ENCODE results near the gene NUP42.

NUP42 gene, protein sequence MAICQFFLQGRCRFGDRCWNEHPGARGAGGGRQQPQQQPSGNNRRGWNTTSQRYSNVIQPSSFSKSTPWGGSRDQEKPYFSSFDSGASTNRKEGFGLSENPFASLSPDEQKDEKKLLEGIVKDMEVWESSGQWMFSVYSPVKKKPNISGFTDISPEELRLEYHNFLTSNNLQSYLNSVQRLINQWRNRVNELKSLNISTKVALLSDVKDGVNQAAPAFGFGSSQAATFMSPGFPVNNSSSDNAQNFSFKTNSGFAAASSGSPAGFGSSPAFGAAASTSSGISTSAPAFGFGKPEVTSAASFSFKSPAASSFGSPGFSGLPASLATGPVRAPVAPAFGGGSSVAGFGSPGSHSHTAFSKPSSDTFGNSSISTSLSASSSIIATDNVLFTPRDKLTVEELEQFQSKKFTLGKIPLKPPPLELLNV
- long read RNA-seq, transcript NUPL2-207 (7 exons, 2,010 nt), result minor isoform, 6 of 270 reads
- long read RNA-seq, transcript NUPL2-201 (7 exons, 1,795 nt), result major isoform, 187 of 270 reads
- long read RNA-seq, transcript NUPL2-203 (8 exons, 1,329 nt), result minor isoform, 7 of 270 reads
- long read RNA-seq, partial matches to known transcripts, result 3 of 270 reads
- long read RNA-seq, other reads (novel, unspliced or antisense), result 58 of 270 reads

DNA sequence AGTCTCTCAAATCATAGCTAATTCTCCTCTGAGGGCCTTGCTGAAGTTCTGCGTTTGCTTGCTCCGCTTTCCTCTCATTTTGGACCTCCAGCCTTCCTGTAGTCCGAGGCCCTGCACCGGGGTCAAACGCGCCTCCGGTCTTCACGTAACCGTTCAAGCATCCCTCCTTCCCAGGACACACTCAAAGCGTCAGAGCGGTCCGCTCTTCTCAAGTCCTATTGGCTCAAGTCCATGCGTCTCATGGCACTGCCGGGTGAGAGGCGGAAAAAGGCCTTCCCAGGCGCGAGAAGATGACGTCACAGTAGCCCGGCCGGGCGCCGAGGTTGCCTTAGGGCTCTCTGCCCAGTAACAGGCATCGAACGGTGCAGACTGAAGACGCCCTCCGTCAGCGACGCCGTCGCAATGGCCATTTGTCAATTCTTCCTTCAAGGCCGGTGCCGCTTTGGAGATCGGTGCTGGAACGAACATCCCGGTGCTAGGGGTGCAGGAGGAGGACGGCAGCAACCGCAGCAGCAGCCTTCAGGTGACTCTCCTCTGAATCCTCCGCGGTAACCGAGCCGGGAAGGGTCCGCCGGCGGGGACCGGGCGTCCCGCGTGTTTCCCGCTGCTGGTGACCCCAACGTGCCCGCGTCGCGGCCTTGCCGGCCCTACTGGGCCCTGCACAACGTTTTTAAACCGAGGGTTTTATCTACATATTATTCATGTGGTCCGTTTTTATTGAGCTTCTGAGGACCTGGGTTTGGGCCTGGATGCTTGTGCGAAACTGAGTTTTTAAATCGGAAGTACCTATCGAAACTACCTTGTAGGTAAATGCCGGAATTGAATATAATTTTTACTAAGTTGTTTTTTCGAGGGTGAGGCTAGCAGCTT, at the start of gene NUP42:
Gene NUP42 (plus strand): TSS at position 365 of the 870 bp plus-strand sequence. CDS start 38 bp downstream, at position 403.
- TF ChIP-seq, protein P1, sequence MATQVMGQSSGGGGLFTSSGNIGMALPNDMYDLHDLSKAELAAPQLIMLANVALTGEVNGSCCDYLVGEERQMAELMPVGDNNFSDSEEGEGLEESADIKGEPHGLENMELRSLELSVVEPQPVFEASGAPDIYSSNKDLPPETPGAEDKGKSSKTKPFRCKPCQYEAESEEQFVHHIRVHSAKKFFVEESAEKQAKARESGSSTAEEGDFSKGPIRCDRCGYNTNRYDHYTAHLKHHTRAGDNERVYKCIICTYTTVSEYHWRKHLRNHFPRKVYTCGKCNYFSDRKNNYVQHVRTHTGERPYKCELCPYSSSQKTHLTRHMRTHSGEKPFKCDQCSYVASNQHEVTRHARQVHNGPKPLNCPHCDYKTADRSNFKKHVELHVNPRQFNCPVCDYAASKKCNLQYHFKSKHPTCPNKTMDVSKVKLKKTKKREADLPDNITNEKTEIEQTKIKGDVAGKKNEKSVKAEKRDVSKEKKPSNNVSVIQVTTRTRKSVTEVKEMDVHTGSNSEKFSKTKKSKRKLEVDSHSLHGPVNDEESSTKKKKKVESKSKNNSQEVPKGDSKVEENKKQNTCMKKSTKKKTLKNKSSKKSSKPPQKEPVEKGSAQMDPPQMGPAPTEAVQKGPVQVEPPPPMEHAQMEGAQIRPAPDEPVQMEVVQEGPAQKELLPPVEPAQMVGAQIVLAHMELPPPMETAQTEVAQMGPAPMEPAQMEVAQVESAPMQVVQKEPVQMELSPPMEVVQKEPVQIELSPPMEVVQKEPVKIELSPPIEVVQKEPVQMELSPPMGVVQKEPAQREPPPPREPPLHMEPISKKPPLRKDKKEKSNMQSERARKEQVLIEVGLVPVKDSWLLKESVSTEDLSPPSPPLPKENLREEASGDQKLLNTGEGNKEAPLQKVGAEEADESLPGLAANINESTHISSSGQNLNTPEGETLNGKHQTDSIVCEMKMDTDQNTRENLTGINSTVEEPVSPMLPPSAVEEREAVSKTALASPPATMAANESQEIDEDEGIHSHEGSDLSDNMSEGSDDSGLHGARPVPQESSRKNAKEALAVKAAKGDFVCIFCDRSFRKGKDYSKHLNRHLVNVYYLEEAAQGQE (IDR thresholded peaks at IDR 0.05; ENCODE audit: insufficient replicate concordance, low read depth), result no peak
- TF ChIP-seq POLR2AphosphoS5 (IDR thresholded peaks at IDR 0.05; ENCODE audit: low read depth), result peak; percentile 97
- peak within 1 kb of the TSS; percentile 98 for H3K27ac ChIP-seq (replicated peaks)
- DNase-seq (ENCODE audit: low read depth in 1 of 2, low spot score in 1 of 2), result peak; percentile 97 to 99
- H3K27me3 ChIP-seq (ENCODE audit: insufficient read depth, poor library complexity, severe bottlenecking), result no peaks in the 10 kb centered on the region
- H3K4me3 ChIP-seq (replicated peaks; ENCODE audit: insufficient read depth, low read length), result peak within 1 kb of the TSS; percentile 76

DNA sequence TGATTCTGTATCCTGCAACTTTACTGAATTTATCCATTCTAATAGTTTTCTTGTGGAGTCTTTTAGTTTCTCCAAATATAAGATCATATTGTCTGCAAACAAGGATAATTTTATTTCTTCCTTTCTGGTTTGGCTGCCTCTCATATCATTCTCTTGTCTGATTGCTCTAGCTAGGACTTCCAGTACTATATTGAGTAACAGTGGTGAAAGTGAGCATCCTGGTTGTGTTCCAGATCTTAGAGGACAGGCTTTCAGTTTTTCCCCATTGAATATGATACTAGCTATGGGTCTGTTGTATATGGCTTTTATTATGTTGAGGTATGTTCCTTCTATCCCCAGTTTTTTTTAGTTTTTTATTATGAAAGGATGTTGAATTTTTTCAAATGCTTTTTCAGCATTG, 48.1 kb upstream of the NUP42 start:
- H3K27ac ChIP-seq (replicated peaks), result no peak overlapping the region
- no peaks in the 10 kb centered on the region for H3K27me3 ChIP-seq (ENCODE audit: insufficient read depth, poor library complexity, severe bottlenecking)
- no peak for DNase-seq (ENCODE audit: low read depth in 1 of 2, low spot score in 1 of 2)
- TF ChIP-seq SPI1 (IDR thresholded peaks at IDR 0.05; ENCODE audit: borderline replicate concordance, low read depth) (no peak), GABPA (IDR thresholded peaks at IDR 0.05; ENCODE audit: low read depth) (no peak), POLR2AphosphoS5 (IDR thresholded peaks at IDR 0.05; ENCODE audit: low read depth) (no peak)
- TF ChIP-seq, protein P1 (IDR thresholded peaks at IDR 0.05; ENCODE audit: insufficient replicate concordance, low read depth), result no peak
- TF ChIP-seq, protein P2, sequence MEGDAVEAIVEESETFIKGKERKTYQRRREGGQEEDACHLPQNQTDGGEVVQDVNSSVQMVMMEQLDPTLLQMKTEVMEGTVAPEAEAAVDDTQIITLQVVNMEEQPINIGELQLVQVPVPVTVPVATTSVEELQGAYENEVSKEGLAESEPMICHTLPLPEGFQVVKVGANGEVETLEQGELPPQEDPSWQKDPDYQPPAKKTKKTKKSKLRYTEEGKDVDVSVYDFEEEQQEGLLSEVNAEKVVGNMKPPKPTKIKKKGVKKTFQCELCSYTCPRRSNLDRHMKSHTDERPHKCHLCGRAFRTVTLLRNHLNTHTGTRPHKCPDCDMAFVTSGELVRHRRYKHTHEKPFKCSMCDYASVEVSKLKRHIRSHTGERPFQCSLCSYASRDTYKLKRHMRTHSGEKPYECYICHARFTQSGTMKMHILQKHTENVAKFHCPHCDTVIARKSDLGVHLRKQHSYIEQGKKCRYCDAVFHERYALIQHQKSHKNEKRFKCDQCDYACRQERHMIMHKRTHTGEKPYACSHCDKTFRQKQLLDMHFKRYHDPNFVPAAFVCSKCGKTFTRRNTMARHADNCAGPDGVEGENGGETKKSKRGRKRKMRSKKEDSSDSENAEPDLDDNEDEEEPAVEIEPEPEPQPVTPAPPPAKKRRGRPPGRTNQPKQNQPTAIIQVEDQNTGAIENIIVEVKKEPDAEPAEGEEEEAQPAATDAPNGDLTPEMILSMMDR (IDR thresholded peaks at IDR 0.05; ENCODE audit: insufficient read depth, low read length), result no peak
- H3K4me3 ChIP-seq (replicated peaks; ENCODE audit: insufficient read depth, low read length), result no peak overlapping the region

DNA sequence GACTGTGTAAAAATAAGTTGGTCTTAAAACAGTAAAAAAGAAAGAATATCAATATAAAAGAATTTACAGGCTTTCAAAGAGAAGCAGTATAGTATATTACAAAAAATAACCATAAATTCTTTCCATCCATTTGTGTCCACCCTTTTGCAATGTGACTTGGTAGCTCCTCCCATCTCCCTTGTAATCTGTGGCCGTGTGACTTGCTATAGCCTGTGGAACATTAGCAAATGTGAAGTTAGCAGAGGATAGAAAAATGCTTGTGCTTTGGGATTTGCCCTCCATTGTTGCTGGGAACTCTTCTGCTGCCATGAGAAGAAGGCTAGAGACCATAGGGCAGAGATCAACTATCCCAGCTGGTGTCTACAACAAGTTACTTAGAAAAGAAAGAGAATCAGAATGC, 46.1 kb upstream of the NUP42 start:
- TF ChIP-seq GABPA (IDR thresholded peaks at IDR 0.05; ENCODE audit: low read depth) (no peak), SPI1 (IDR thresholded peaks at IDR 0.05; ENCODE audit: borderline replicate concordance, low read depth) (no peak), POLR2AphosphoS5 (IDR thresholded peaks at IDR 0.05; ENCODE audit: low read depth) (no peak)
- TF ChIP-seq, protein P2 (IDR thresholded peaks at IDR 0.05; ENCODE audit: insufficient read depth, low read length), result no peak
- TF ChIP-seq, protein P1 (IDR thresholded peaks at IDR 0.05; ENCODE audit: insufficient replicate concordance, low read depth), result no peak
- DNase-seq (ENCODE audit: low read depth in 1 of 2, low spot score in 1 of 2), result no peak
- no peaks in the 10 kb centered on the region for H3K27me3 ChIP-seq (ENCODE audit: insufficient read depth, poor library complexity, severe bottlenecking)
- H3K4me3 ChIP-seq (replicated peaks; ENCODE audit: insufficient read depth, low read length), result no peak overlapping the region
- no peak overlapping the region for H3K27ac ChIP-seq (replicated peaks)
